GM19395 (cell line): ENCODE results near the gene PRPF40A.
"Not testable (repeated sequence)": the region's sequence is repeated elsewhere in the genome, so short reads cannot be mapped to it uniquely, and the experiment has no call there.

Experiments used
- ATAC-seq: cut with Tn5 transposase; IDR thresholded peaks from one replicate; pipeline ENCODE4 v1.9.1; 2021; ENCODE audit warnings: mild to moderate bottlenecking, moderate library complexity; ENCODE audit not compliant: unreplicated experiment

Gene PRPF40A

GRCh38 chr2:152717228-152718075 is at the start of gene PRPF40A:
PRPF40A (minus strand) TSS chr2:152717461; CDS start chr2:152717439, 22 bp downstream.
- ATAC-seq: peak; percentile 69

- no peak for ATAC-seq
These were observed 49.7 kb upstream of the PRPF40A start for GRCh38 chr2:152766928-152767327.

DNA sequence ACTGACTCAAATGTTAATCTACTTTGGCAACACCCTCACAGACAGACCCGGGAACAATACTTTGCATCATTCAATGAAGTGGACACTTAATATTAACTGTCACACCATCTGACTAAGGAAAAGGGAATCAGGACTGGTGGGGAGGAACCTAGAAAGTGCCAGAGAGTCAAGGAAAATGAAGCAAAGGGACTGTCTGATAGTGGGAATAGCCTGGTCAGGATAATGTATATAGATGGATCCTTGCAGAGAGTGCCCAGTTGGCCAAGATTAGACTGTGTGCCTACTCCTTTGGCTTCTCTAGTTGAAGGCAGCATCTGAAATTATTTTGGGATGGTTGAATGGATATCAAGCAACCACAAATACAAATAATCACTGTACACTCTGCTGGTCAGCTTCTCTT is 46.4 kb upstream of the PRPF40A start:
- ATAC-seq: no peak

GRCh38 chr2:152763208-152763607 is 45.9 kb upstream of the PRPF40A start:
- not testable (repeated sequence) for ATAC-seq

GRCh38 chr2:152762202-152762601 is 44.9 kb upstream of the PRPF40A start:
- no peak for ATAC-seq

DNA sequence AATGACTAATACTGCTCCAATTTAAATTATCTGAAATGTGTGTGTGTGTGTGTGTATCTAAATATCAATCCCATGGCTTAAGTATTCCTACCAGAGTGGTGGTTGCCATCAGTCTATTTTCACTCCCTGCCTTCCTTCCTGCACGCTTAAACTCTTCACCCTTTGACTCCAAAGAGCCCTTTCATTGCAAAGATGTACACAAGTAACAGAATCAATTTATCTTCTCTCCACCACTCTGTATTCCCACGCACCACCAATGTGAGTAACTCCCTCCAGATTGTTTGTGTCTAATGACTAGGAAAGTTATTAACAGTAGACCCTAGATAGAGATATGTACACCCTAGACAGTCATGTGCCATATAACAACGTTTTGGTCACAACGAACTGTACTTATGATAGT is 44.0 kb upstream of the PRPF40A start:
- ATAC-seq: no peak

GRCh38 chr2:152759290-152760072 is 42.2 kb upstream of the PRPF40A start:
- ATAC-seq: no peak

DNA sequence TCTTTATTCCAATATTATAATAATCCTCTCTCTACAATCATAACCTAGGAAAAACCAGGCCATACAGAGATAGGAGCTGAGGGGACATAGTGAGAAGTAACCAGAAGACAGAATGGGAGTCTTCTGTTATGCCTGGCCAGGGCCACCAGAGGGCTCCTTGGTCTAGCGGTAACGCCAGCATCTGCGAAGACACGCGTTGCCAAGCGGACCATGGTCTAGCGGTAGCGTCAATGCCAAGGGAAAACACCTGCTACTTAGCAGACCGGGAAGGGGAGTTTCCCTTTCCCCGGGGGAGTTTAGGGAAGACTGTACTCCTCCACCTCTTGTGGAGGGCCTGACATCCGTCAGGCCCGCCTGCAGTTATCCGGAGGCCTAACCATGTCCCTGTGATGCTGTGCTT is 37.8 kb upstream of the PRPF40A start:
- ATAC-seq: no peak

GRCh38 chr2:152747751-152748150 is 30.5 kb upstream of the PRPF40A start:
- ATAC-seq: not testable (repeated sequence)

DNA sequence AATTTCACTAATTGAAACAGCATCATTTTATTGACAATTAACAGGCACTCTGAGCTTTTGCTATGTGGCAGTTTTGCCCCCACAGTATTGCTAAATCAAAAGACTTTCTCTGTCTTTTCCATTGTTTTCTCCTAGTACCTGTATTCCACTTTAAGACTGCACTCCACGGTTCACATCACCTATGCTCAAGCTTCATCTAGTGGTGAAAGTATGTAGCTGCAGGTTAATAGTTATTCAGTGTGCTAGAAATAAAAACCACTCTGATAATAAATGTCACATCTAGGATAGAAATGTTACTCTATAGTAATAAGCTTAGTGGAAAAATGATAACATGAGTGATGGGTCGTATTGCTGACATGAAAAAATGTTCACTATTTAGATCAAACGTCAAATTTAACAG is 25.7 kb upstream of the PRPF40A start:
- peak; percentile 56 for ATAC-seq

GRCh38 chr2:152740743-152741328 is 23.6 kb upstream of the PRPF40A start:
- peak; percentile 87 for ATAC-seq

- ATAC-seq: not testable (repeated sequence)
These were observed 22.4 kb upstream of the PRPF40A start for GRCh38 chr2:152739705-152740104.

- no peak for ATAC-seq
These were observed 21.2 kb upstream of the PRPF40A start for GRCh38 chr2:152738438-152738837.

- ATAC-seq: not testable (repeated sequence)
These were observed 20.2 kb upstream of the PRPF40A start for GRCh38 chr2:152737509-152737908.

- ATAC-seq: peak; percentile 76
These were observed 13.5 kb upstream of the PRPF40A start for GRCh38 chr2:152730591-152731333.

- peak; percentile 39 for ATAC-seq
These were observed 12.6 kb upstream of the PRPF40A start for GRCh38 chr2:152729844-152730243.

GRCh38 chr2:152723918-152724317 is 6.7 kb upstream of the PRPF40A start:
- no peak for ATAC-seq

GRCh38 chr2:152722639-152723038 is 5.4 kb upstream of the PRPF40A start:
- not testable (repeated sequence) for ATAC-seq

GRCh38 chr2:152720794-152721193 is 3.5 kb upstream of the PRPF40A start:
- no peak for ATAC-seq

- peak; percentile 31 for ATAC-seq
These were observed 1.8 kb upstream of the PRPF40A start for GRCh38 chr2:152718909-152719645.
